Heart right ventricle (tissue), 16 donors: ENCODE measurements around the gene LONRF2. TPM values are rescaled to one million over a fixed set of nuclear protein-coding genes. Genes with fewer than 3 reads are reported as not detected.

Source experiments
- ATAC-seq, 8 donors: fragments of 200-7000 bp; cut with Tn5 transposase; one replicate each; pipeline ENCODE4 v1.9.1; 2020; ENCODE audit warnings: mild to moderate bottlenecking in 8 of 8, moderate library complexity in 8 of 8, moderate number of reproducible peaks in 1 of 8
- DNase-seq, 2 donors: peaks; one replicate each; pipeline ENCODE4 v3.0.0-alpha.2; 2020
- H3K27ac ChIP-seq, 10 donors: fragments of 200-600 bp; sonication (generic) in 2 of 10; one replicate each; pipeline versions ENCODE4 v1.5.0 to v1.8.0; 2020 to 2022; ENCODE audit warnings: mild to moderate bottlenecking in 3 of 10
- H3K27me3 ChIP-seq, 7 donors: fragments of 200-600 bp; one replicate each; pipeline ENCODE4 v1.8.0; 2021 to 2022; ENCODE audit warnings: mild to moderate bottlenecking in 2 of 7
- H3K36me3 ChIP-seq, 9 donors: fragments of 200-600 bp; sonication (generic) in 1 of 9; one replicate each; pipeline versions ENCODE4 v1.5.0 to v1.8.0; 2020 to 2022; ENCODE audit warnings: mild to moderate bottlenecking in 2 of 9
- H3K4me1 ChIP-seq, 9 donors: fragments of 200-600 bp; sonication (generic) in 1 of 9; one replicate each; pipeline versions ENCODE4 v1.5.0 to v1.8.0; 2020 to 2022; ENCODE audit warnings: mild to moderate bottlenecking in 4 of 9
- H3K4me3 ChIP-seq, 10 donors: fragments of 200-600 bp; sonication (generic) in 2 of 10; one replicate each; pipeline versions ENCODE4 v1.5.0 to v1.8.0; 2020 to 2022; ENCODE audit warnings: mild to moderate bottlenecking in 7 of 10, moderate library complexity in 2 of 10
- H3K9me3 ChIP-seq, 11 donors: fragments of 200-600 bp in 10 of 11; sonication (generic) in 2 of 11; one replicate each; pipeline versions ENCODE4 v1.5.0 to v1.8.0; 2013 to 2022; ENCODE audit warnings: mild to moderate bottlenecking in 2 of 11, control low read depth in 1 of 11, moderate library complexity in 1 of 11
- WGBS, 2 donors: extraction: QIAGEN DNeasy Blood & Tissue Kit; methylation state at CpG; one replicate each; pipeline ENCODE4 v1.1.7; 2013; ENCODE audit warnings: inconsistent platforms in 1 of 2; 5-methylcytosine and 5-hydroxymethylcytosine counted together
- intact Hi-C, 10 donors: fragments of 100-400 bp; cut with DNase I; formaldehyde crosslinking; loops; one replicate each; pipeline versions ENCODE4 v1.11.1 to v1.14.2; 2022
- polyA plus RNA-seq, 2 donors: library from polyadenylated mRNA; stranded (reverse); fragments of 200-250 nt; gene quantifications; one replicate each; pipeline ENCODE4 v1.2.3, GENCODE V29; 2013
- total RNA-seq, 10 donors: library from RNA; stranded (reverse); fragmentation: NEBNext Ultra II Directional in 3 of 10; extraction: Animal tissue kit (Norgen Biotek cat#: 25700) in 3 of 10; gene quantifications; one replicate each; pipeline versions ENCODE4 v1.2.1 to v1.2.4, GENCODE V29; 2021 to 2023
- TF ChIP-seq, protein P1 (sequence below), 9 donors: fragments of 200-600 bp; sonication (generic) in 2 of 9; IDR thresholded peaks; one replicate each; pipeline versions ENCODE4 v1.5.0 to v1.8.0; 2021 to 2022; ENCODE audit warnings: antibody characterized with exemption in 9 of 9, mild to moderate bottlenecking in 5 of 9, moderate library complexity in 1 of 9
- donor health status: Arrhythmogenic right ventricular cardiomyopathy.
- donor health status: ischemic (EF 13 %, LVEDD 7.1; RV severe dilation, severe dysfunction).
- donor health status: healthy with polysubstance abuse.
- donor health status: DM: no; HTN: yes; CAD: no.
- donor health status: DM: no; HTN: no; CAD: no.
- donor health status: ischemic (EF 25% LVEDD 6.9; RV normal size, moderate dysfunction).
- donor health status: ischemic (EF 25% LVEDD 5.7; RV mildly dilated, moderate dysfunction).
- donor health status: healthy.
- donor health status: DM: yes; HTN: yes; CAD: no.
- donor health status: Ischemic cardiomyopathy.
- donor health status: ischemic (EF 35%, LVEDD 5.7; RV mildly dilated, moderate dysfunction).
- donor health status: nonischemic (EF 11% LVEDD 7.7; RV severe dilation, severe dysfunction).
- donor health status: DM: yes; HTN: yes; CAD: no.
- donor health status: PGD.
- donor health status: ischemic (EF 29% LVEDD 5.4; RV normal size, mild dysfunction).
- donor health status: nonischemic (EF 23%, LVEDD 6.1; RV moderate dilation, normal function).

The LONRF2 gene
- total and polyA plus RNA-seq, 12 donors = 0.58 to 33.3 (median 21.4) TPM

GRCh38 chr2:100266126-100266525 lies 56.2 kb downstream of the LONRF2 start:
- TF ChIP-seq, protein P1, sequence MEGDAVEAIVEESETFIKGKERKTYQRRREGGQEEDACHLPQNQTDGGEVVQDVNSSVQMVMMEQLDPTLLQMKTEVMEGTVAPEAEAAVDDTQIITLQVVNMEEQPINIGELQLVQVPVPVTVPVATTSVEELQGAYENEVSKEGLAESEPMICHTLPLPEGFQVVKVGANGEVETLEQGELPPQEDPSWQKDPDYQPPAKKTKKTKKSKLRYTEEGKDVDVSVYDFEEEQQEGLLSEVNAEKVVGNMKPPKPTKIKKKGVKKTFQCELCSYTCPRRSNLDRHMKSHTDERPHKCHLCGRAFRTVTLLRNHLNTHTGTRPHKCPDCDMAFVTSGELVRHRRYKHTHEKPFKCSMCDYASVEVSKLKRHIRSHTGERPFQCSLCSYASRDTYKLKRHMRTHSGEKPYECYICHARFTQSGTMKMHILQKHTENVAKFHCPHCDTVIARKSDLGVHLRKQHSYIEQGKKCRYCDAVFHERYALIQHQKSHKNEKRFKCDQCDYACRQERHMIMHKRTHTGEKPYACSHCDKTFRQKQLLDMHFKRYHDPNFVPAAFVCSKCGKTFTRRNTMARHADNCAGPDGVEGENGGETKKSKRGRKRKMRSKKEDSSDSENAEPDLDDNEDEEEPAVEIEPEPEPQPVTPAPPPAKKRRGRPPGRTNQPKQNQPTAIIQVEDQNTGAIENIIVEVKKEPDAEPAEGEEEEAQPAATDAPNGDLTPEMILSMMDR (IDR thresholded peaks at IDR 0.05) = no peak

DNA sequence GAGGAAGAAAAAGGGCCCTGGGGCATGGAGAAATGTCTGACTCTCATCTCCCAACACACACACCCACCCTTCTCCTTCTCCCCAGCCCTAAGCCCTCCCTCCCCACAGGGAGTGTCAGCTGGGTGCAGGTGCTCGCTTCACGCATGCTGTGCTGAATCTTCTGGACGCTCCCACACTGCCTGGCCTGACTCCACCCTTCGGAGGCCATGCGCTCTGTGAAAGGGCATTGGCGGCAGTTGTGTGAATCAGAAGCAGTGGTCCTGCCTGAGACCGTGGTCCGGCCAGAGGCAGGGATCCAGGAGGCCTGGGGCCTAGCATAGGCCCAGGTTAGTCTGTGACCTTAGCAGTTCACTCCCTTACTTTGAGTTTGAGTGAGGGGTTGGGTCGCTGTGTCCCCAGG lies 57.1 kb downstream of the LONRF2 start:
- Histone ChIP-seq H3K27ac (no peak overlapping the region), H3K27me3 (peaks cover 0 to 9% (median 0%) of the 10 kb centered on the region in 7 donors), H3K4me3 (no peak overlapping the region), H3K4me1 (peaks cover 0 to 18% (median 0%) of the 10 kb centered on the region in 9 donors), H3K36me3 (no peaks in the 10 kb centered on the region), H3K9me3 (no peaks in the 10 kb centered on the region)
- intact Hi-C loops = loop anchor here in 1 of 10 donors (2.0 kb wide), 1 partner anchor 116 kb away; no protein-coding TSS in a partner anchor
- no peak for DNase-seq
- WGBS, 2 donors = 94 to 97% methylated on average over 9 of the region's 9 CpGs
- ATAC-seq = peak in 1 of 8 donors; percentile 6
- TF ChIP-seq, protein P1 (IDR thresholded peaks at IDR 0.05) = no peak

More at GRCh38 chr2:100266126-100266525, 56.2 kb downstream of the LONRF2 start:
- Histone ChIP-seq H3K36me3 (no peaks in the 10 kb centered on the region), H3K4me3 (no peak overlapping the region), H3K9me3 (no peaks in the 10 kb centered on the region), H3K4me1 (peaks cover 0 to 14% (median 0%) of the 10 kb centered on the region in 9 donors), H3K27ac (no peak overlapping the region), H3K27me3 (peaks cover 0 to 9% (median 0%) of the 10 kb centered on the region in 7 donors)
- DNase-seq = no peak
- 95 to 97% methylated on average over 7 of the region's 7 CpGs for WGBS, 2 donors
- intact Hi-C loops = no loop called here
- ATAC-seq = no peak

- Histone ChIP-seq H3K27ac (no peak overlapping the region), H3K4me1 (peaks cover 0 to 18% (median 0%) of the 10 kb centered on the region in 9 donors), H3K4me3 (no peak overlapping the region), H3K36me3 (no peaks in the 10 kb centered on the region), H3K9me3 (no peaks in the 10 kb centered on the region), H3K27me3 (peaks cover 0 to 9% (median 0%) of the 10 kb centered on the region in 7 donors)
- intact Hi-C loops = loop anchor here in 7 of 10 donors (2.0 to 5.0 kb wide), 4 partner anchors 113 to 707 kb away; no protein-coding TSS in a partner anchor
- DNase-seq (no peak), ATAC-seq (peak in 1 of 8 donors; percentile 16)
- WGBS, 2 donors = 88 to 94% methylated on average over 4 of the region's 4 CpGs
- TF ChIP-seq, protein P1 (IDR thresholded peaks at IDR 0.05) = no peak
Observed at GRCh38 chr2:100264651-100265050, 57.6 kb downstream of the LONRF2 start.

- Histone ChIP-seq H3K9me3 (no peaks in the 10 kb centered on the region), H3K36me3 (no peaks in the 10 kb centered on the region), H3K27ac (no peak overlapping the region), H3K4me3 (no peak overlapping the region), H3K27me3 (peaks cover 0 to 9% (median 0%) of the 10 kb centered on the region in 7 donors), H3K4me1 (peaks cover 0 to 18% (median 0%) of the 10 kb centered on the region in 9 donors)
- TF ChIP-seq, protein P1 (IDR thresholded peaks at IDR 0.05) = no peak
- DNase-seq (no peak), ATAC-seq (no peak)
- intact Hi-C loops = loop anchor here in 7 of 10 donors (2.0 to 5.0 kb wide), 4 partner anchors 113 to 707 kb away; no protein-coding TSS in a partner anchor
- WGBS, 2 donors = 66 to 68% methylated on average over 8 of the region's 8 CpGs
Observed at GRCh38 chr2:100264121-100264520, 58.2 kb downstream of the LONRF2 start.
